Measurements from ENCODE around the gene YIPF4. TPM values are rescaled to one million over a fixed set of nuclear protein-coding genes. Genes with fewer than 3 reads are reported as not detected.
"Not testable (repeated sequence)": the region's sequence is repeated elsewhere in the genome, so short reads cannot be mapped to it uniquely, and the experiment has no call there.

Gene YIPF4
- total RNA-seq, 2 donors from 2014 or later: 19.0 to 25.0 TPM

DNA sequence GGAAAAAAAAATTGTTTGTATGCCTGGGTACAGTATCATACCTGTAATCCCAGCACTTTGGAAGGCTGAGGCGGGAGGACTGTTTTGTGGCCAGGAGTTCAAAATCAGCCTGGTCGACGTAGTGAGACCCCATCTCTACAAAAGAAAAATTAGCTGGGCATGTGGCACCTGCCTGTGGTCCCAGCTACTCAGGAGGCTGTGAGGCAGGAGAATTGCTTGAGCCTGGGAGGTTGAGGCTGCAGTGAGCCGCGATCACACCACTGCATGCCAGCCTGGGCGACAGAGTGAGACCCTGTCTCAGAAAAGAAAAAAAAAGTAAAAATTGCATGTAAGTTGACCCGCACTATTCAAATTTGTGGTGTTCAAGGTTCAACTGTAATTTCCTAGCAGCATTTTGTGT is 32.9 kb downstream of the YIPF4 start:
- H3K36me3 ChIP-seq: peaks cover 7% of the 10 kb centered on the region
- no peak for ATAC-seq (ENCODE audit: insufficient number of reproducible peaks, low FRiP score, low read depth)
- no peak overlapping the region for H3K4me3 ChIP-seq
- H3K27ac ChIP-seq: no peak overlapping the region
- H3K27me3 ChIP-seq (replicated peaks; ENCODE audit: insufficient read depth): no peaks in the 10 kb centered on the region
- no peak for TF ChIP-seq CTCF (IDR thresholded peaks at IDR 0.05)
- no peaks in the 10 kb centered on the region for H3K9me3 ChIP-seq
- no peaks in the 10 kb centered on the region for H3K4me1 ChIP-seq (ENCODE audit: control insufficient read depth in 1 of 2, low read depth in 2 of 2)
- no peak for DNase-seq (ENCODE audit: low spot score)

DNA sequence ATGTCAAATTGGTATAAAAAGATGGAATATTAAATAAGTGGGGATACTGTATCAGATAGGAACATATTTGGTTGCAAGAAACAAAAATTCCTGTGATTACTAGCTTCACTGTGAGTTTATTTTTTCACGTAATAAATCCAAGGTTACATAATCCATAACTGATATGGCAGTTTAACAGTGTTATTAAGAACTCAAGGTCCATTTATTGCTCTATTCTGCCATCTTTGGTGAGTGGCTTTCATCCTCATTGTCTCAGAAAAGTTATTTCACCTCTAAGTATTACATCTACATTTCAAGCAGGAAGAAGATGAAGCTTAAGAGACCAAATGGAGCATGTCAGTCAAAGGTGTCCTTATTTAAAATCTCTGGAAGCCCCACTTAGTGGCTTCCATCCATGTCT is 37.2 kb downstream of the YIPF4 start:
- Histone ChIP-seq H3K27me3 (replicated peaks; ENCODE audit: insufficient read depth) (no peaks in the 10 kb centered on the region), H3K27ac (no peak overlapping the region), H3K9me3 (no peaks in the 10 kb centered on the region), H3K4me1 (ENCODE audit: control insufficient read depth in 1 of 2, low read depth in 2 of 2) (no peaks in the 10 kb centered on the region), H3K36me3 (no peaks in the 10 kb centered on the region), H3K4me3 (no peak overlapping the region)
- ATAC-seq (ENCODE audit: insufficient number of reproducible peaks, low FRiP score, low read depth) (no peak), DNase-seq (ENCODE audit: low spot score) (no peak)
- no peak for TF ChIP-seq CTCF (IDR thresholded peaks at IDR 0.05)

DNA sequence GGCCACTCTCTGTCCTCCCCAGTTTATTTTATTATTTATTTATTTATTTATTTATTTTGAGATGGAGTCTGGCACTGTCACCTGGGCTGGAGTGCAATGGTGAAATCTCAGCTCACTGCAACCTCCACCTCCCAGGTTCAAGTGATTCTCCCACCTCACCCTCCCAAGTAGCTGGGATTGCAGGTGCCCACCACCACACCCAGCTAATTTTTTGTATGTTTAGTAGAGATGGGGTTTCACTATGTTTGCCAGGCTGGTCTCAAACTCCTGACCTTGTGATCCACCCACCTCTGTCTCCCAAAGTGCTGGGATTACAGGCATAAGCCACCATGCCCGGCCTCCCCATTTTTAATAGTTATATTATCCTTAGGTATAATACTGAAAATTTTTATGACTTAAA is 51.0 kb downstream of the YIPF4 start:
- H3K27ac ChIP-seq; ATAC-seq (ENCODE audit: insufficient number of reproducible peaks, low FRiP score, low read depth); H3K27me3 ChIP-seq (replicated peaks; ENCODE audit: insufficient read depth); H3K4me1 ChIP-seq (ENCODE audit: control insufficient read depth in 1 of 2, low read depth in 2 of 2); H3K4me3 ChIP-seq; H3K36me3 ChIP-seq; H3K9me3 ChIP-seq; DNase-seq (ENCODE audit: low spot score): not testable (repeated sequence)

DNA sequence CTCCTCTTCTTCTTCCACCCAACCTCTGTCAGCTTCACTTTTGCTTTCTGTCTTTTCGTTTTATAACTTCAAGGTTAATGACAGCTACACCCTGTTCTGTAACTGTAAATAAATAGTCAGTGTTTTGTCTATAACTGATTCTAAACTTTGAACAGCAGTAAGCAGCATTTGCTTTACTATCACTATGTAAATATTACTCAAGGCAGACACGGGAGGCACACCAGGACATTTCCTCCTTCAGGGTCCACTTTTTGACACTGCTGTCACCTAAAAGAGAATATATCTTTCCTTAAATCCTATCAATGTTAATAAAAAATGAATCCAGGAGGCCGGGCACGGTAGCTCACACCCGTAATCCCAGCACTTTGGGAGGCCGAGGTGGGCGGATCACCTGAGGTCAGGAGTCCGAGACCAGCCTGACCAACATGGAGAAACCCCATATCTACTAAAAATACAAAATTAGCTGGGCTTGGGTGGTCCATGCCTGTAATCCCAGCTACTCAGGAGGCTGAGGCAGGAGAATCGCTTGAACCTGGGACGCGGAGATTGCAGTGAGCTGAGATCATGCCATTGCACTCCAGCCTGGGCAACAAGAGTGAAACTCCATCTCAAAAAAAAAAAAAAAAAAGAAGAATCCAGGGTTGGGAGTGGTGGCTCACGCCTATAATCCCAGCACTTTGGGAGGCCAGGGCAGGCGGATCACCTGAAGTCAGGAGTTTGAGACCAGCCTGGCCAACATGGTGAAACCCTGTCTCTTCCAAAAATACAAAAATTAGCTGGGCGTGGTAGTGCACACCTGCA is 51.7 kb downstream of the YIPF4 start:
- H3K36me3 ChIP-seq; H3K27me3 ChIP-seq (replicated peaks; ENCODE audit: insufficient read depth); H3K9me3 ChIP-seq; DNase-seq (ENCODE audit: low spot score); H3K4me3 ChIP-seq; ATAC-seq (ENCODE audit: insufficient number of reproducible peaks, low FRiP score, low read depth); H3K4me1 ChIP-seq (ENCODE audit: control insufficient read depth in 1 of 2, low read depth in 2 of 2); H3K27ac ChIP-seq: not testable (repeated sequence)

DNA sequence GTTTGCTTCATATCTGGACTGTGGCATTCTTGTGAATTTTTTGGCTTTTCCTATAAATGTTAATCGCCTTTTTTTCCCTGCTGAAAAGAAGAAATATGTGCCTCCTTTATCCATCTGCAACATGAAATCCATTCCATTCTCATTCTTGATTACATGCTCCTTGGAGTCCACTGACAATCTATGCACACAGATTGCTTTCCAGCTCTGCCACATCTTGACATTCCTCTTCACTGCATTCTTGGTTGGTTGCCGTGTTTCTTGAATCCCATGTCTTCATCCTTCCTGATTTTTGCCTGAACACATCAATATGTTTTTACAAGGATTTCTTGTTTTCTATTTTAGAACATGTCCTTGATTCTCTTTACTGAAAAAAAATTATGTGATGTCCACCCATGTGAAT is 52.4 kb downstream of the YIPF4 start:
- no peak for TF ChIP-seq CTCF (IDR thresholded peaks at IDR 0.05)
- no peak for DNase-seq (ENCODE audit: low spot score)

DNA sequence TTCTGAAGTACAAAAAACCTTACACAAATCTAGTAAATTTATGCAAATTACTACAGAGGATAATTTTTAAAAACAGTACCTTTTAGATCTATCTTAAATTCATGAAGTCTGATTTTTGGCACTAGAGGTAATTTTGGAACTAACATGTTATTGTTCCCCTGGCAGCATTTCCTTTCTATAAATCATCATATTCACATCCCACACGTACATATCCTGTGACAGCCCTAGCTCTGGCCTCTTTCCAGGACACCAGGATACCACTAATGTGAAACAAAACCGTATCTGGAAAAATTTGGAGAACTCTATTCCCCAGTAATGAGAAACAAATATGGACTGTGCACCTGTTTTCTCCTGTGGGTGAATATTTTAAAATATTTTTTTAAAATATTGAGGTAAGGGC is 65.1 kb downstream of the YIPF4 start:
- no peak for ATAC-seq (ENCODE audit: insufficient number of reproducible peaks, low FRiP score, low read depth)
- Histone ChIP-seq H3K36me3 (peaks cover 3% of the 10 kb centered on the region), H3K4me1 (ENCODE audit: control insufficient read depth in 1 of 2, low read depth in 2 of 2) (peaks cover 0 to 8% of the 10 kb centered on the region in 2 donors), H3K27ac (no peak overlapping the region), H3K27me3 (replicated peaks; ENCODE audit: insufficient read depth) (no peaks in the 10 kb centered on the region), H3K4me3 (no peak overlapping the region), H3K9me3 (no peaks in the 10 kb centered on the region)
- no peak for TF ChIP-seq CTCF (IDR thresholded peaks at IDR 0.05)
- no peak for DNase-seq (ENCODE audit: low spot score)

More for the DNA sequence above, 52.4 kb downstream of the YIPF4 start:
- H3K4me1 ChIP-seq (ENCODE audit: control insufficient read depth in 1 of 2, low read depth in 2 of 2): no peaks in the 10 kb centered on the region
- H3K4me3 ChIP-seq: no peak overlapping the region
- H3K27ac ChIP-seq: no peak overlapping the region
- ATAC-seq (ENCODE audit: insufficient number of reproducible peaks, low FRiP score, low read depth): no peak
- H3K9me3 ChIP-seq: no peaks in the 10 kb centered on the region
- H3K36me3 ChIP-seq: no peaks in the 10 kb centered on the region
- no peaks in the 10 kb centered on the region for H3K27me3 ChIP-seq (replicated peaks; ENCODE audit: insufficient read depth)

DNA sequence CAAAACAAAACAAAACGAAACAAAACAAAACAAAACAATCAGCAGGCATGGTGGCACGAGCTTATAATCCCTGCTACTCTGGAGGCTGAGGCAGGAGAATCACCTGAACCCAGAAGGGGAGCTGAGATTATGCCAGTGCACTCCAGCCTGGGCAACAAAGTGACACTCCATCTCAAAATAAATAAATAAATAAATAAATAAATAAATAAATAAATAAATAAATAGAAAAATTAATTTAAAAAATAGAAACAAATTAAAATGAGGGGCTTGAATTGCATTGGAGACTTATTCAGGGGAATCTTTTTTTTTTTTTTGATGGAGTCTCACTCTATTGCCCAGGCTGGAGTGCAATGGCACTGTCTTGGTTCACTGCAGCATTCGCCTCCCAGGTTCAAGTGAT is 73.1 kb downstream of the YIPF4 start:
- H3K36me3 ChIP-seq; DNase-seq (ENCODE audit: low spot score); H3K4me1 ChIP-seq (ENCODE audit: control insufficient read depth in 1 of 2, low read depth in 2 of 2); H3K9me3 ChIP-seq; H3K4me3 ChIP-seq; H3K27me3 ChIP-seq (replicated peaks; ENCODE audit: insufficient read depth); H3K27ac ChIP-seq; ATAC-seq (ENCODE audit: insufficient number of reproducible peaks, low FRiP score, low read depth): not testable (repeated sequence)

Measured in thoracic aorta (tissue), 2 donors.